Omental fat pad (tissue), 4 donors: Measurements from ENCODE around the gene CDC123. TPM values are rescaled to one million over a fixed set of nuclear protein-coding genes. Genes with fewer than 3 reads are reported as not detected.

Source experiments
- ATAC-seq: fragments of 150-250 bp; one replicate; pipeline ENCODE4 v1.9.1; 2016; ENCODE audit warnings: mild to moderate bottlenecking, moderate library complexity; ENCODE audit not compliant: low FRiP score
- DNase-seq: peaks from one replicate; pipeline ENCODE4 v3.0.0-alpha.2; 2019; ENCODE audit warnings: low spot score
- total RNA-seq, 4 donors: library from RNA; depleted of rRNA; stranded (reverse); fragments of >200 nt; gene quantifications; one replicate each; pipeline ENCODE4 v1.1.0, GENCODE V29; 2016
- TF ChIP-seq, protein P1 (sequence below), 3 donors: fragments of 450-650 bp; IDR thresholded peaks; one replicate each; pipeline ENCODE4 v1.5.1; 2016 to 2017; ENCODE audit warnings: antibody characterized with exemption in 3 of 3, mild to moderate bottlenecking in 3 of 3, moderate library complexity in 2 of 3

Gene CDC123
- total RNA-seq, 4 donors from 2014 or later, result 54.4 to 111 (median 64.2) TPM

DNA sequence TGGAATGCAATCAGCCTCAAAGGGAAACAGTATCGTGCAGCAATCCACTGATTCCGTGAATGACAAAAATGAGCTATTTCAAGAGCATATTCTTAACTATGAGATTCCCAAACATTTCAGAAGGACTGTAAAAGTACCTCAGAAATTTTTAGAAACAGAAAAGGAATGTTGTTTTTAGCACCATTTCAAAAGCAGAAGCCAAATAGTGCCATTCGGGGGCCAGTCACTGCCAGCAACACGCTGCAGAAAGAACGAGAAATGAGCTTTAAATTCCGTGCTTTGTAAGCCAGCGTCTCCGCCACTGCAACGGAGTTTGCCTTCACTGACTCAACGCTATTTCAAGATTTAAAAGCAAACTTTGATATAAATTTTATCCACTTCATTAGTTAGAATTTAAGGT lies 6.6 kb upstream of the CDC123 start:
- TF ChIP-seq, protein P1, sequence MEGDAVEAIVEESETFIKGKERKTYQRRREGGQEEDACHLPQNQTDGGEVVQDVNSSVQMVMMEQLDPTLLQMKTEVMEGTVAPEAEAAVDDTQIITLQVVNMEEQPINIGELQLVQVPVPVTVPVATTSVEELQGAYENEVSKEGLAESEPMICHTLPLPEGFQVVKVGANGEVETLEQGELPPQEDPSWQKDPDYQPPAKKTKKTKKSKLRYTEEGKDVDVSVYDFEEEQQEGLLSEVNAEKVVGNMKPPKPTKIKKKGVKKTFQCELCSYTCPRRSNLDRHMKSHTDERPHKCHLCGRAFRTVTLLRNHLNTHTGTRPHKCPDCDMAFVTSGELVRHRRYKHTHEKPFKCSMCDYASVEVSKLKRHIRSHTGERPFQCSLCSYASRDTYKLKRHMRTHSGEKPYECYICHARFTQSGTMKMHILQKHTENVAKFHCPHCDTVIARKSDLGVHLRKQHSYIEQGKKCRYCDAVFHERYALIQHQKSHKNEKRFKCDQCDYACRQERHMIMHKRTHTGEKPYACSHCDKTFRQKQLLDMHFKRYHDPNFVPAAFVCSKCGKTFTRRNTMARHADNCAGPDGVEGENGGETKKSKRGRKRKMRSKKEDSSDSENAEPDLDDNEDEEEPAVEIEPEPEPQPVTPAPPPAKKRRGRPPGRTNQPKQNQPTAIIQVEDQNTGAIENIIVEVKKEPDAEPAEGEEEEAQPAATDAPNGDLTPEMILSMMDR (IDR thresholded peaks at IDR 0.05), result no peak
- ATAC-seq, result no peak
- DNase-seq, result no peak

DNA sequence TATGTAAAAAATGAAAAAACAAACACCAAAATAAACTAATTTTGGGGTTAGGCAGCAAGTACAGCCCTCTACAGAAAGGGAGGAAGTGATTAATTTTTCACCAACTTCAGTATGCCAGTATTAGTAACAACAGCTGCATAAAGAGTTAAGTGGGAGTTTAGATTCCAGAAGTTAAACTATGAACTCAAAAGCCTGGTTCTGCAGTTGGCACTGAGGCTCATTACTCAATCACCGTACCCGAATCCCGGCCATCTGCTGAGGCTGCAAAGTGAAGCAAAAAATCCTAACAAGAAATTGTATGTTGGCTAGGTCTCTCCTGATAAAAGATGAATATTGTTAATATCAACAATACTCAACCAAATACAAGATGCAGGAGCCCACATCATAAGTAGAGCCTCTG lies 4.3 kb upstream of the CDC123 start:
- ATAC-seq, result no peak
- DNase-seq, result no peak
- TF ChIP-seq, protein P1 (IDR thresholded peaks at IDR 0.05), result no peak

DNA sequence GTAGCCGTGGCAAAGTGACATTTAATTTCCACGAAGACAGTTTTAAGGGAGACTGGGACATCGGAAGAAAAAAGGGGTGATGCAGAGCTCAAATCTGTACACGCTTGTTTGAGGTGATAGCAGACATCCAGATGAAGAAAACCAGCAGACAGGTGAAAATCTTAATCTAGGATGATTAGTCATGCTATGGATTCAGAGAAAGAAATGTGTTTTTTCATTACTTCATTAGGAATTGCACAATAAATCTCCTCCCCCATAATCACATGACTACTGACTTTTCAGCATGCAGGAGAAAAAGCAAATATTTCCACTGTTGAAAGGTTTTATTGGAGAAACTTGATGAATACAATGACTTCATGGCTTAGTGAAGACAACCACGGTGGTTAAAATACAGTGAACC lies 2.8 kb upstream of the CDC123 start:
- ATAC-seq, result no peak
- DNase-seq, result no peak
- TF ChIP-seq, protein P1 (IDR thresholded peaks at IDR 0.05), result no peak

DNA sequence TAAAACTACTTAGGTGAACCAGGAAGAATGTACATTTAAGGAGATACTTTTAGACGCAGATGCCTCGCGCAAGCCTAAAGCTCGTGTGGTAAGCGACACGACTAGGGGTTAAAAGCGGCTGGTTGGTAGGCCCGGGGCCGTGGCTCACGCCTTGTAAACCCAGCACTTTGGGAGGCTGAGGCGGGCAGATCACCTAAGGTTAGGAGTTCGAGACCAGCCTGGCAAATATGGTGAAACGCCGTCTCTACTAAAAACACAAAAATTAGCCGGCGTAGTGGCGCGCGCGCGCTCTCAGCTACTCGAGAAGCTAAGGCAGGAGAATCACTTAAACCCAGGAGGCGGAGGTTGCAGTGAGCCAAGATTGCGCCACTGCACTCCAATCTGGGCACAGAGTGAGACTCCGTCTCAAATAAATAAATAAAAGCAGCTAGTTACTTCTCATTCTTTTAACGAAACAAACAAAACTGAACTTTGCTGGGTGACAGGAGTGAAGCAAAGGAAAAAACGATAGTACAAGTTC lies 1.2 kb upstream of the CDC123 start:
- DNase-seq, result no peak
- TF ChIP-seq, protein P1 (IDR thresholded peaks at IDR 0.05), result no peak
- no peak for ATAC-seq

DNA sequence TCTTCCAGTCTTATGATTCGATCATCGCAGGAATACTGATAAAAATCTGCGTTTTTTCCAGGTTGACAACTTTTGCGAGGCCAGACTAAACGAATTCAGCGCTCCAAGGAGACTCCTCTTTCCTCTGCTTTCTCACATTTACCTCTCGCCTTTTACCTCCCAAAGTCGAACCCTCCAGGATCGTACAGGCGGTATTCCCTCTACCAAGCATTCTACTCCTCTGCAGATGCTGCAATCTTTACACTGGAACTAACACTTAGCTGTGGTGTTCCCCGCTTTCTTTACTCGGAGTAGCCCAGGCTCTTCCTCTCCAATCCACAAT lies 746 bp upstream of the CDC123 start:
- TF ChIP-seq, protein P1 (IDR thresholded peaks at IDR 0.05), result no peak
- DNase-seq (no peak), ATAC-seq (peak; percentile 30)

DNA sequence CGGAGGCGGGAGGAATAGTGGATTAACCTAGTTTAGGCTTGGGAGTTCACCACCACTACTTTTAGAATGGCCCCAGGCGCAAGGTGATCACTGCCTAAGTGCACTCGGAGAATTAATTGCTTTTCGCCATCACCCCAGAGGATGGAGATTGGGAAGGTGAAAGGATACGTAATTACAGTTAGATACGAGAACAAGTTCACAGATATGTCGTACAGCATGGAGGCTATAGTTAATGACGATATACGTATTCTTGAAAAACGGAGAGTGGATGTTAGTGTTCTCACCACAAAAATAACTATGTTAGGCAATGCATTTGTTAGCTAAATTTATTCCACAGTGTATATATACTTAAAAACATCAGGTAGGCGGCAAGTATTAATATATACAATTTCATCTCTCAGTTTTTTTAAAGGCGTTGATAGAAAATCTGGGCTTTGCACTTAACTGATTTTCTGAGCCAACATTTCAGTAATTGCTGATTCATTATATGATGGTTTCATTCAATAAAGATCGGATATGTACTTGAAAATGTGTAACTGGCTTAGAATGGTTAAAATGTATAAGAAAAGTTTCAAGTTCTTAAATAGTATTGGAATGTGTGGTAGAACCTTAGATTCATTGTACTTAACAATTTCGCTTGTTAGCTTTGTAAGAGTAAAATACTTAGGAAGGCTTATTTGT lies 683 bp downstream of the CDC123 start:
- ATAC-seq (no peak), DNase-seq (no peak)
- TF ChIP-seq, protein P1 (IDR thresholded peaks at IDR 0.05), result no peak

DNA sequence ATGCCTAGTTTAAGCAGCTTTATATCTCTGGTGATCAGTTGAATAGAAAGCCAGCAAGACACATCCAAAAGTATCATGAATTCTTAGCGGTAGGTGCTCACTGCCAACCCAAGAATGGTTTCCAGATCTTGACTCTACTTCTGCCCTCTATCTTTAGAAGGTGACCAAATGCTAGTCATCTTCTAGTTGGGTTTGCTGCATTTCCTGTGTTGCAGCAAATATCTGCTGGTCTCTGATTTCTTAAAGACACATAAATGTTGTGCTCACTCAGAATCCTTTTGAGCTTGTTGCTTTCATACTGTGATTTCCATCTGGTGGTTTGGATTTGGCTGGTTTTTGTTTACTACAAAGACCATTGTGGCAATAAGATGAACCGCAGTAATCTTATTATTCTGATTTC lies 2.2 kb downstream of the CDC123 start:
- TF ChIP-seq, protein P1 (IDR thresholded peaks at IDR 0.05), result no peak
- DNase-seq, result no peak
- ATAC-seq, result no peak
